Naive B cell (primary cell): ENCODE measurements around the gene PRAMEF10. TPM values are rescaled to one million over a fixed set of nuclear protein-coding genes. Genes with fewer than 3 reads are reported as not detected.

Experiments
- polyA plus RNA-seq, 6 donors: library from polyadenylated mRNA; unstranded; fragments of 300-500 nt; fragmentation: Illumina TruSeq; gene quantifications; one replicate each; pipeline ENCODE4 v1.2.3, GENCODE V29; 2021; ENCODE audit warnings: low read depth in 6 of 6

Gene PRAMEF10
- polyA plus RNA-seq, 6 donors from 2014 or later, result not detected

Other genes starting within 250 kb of the PRAMEF10 start
- not detected for gene AADACL3, start 182.2 kb downstream of the PRAMEF10 start, polyA plus RNA-seq
- gene CFAP107, start 152.1 kb downstream of the PRAMEF10 start, polyA plus RNA-seq, result not detected
- gene PRAMEF12, start 124.5 kb downstream of the PRAMEF10 start, polyA plus RNA-seq, result not detected
- not detected for gene PRAMEF1, start 106.9 kb downstream of the PRAMEF10 start, polyA plus RNA-seq
- gene PRAMEF11, start 66.9 kb downstream of the PRAMEF10 start, polyA plus RNA-seq, result not detected
- not detected for gene HNRNPCL1, start 49.5 kb downstream of the PRAMEF10 start, polyA plus RNA-seq
- not detected for gene PRAMEF2, start 41.2 kb downstream of the PRAMEF10 start, polyA plus RNA-seq
- gene PRAMEF4, start 12.1 kb downstream of the PRAMEF10 start, polyA plus RNA-seq, result not detected
- not detected for gene PRAMEF7, start 18.3 kb upstream of the PRAMEF10 start, polyA plus RNA-seq
- not detected for gene PRAMEF6, start 49.3 kb upstream of the PRAMEF10 start, polyA plus RNA-seq
- gene PRAMEF27, start 158.3 kb upstream of the PRAMEF10 start, polyA plus RNA-seq, result not detected
- not detected for gene HNRNPCL3, start 162.5 kb upstream of the PRAMEF10 start, polyA plus RNA-seq
- gene PRAMEF25, start 172.5 kb upstream of the PRAMEF10 start, polyA plus RNA-seq, result not detected
- not detected for gene HNRNPCL2, start 218.6 kb upstream of the PRAMEF10 start, polyA plus RNA-seq